Measurements from ENCODE around the gene ADARB1.
A peak's percentile ranks its signal among the peaks of the same experiment; 100 is the strongest.

Gene ADARB1

GRCh38 chr21:45147473-45148315 lies 73.3 kb downstream of the ADARB1 start:
- no peak for DNase-seq (ENCODE audit: low read depth in 2 of 2, low spot score in 1 of 2)

- DNase-seq (ENCODE audit: low read depth in 2 of 2, low spot score in 1 of 2) = no peak
Measured at GRCh38 chr21:45148316-45148990, 74.1 kb downstream of the ADARB1 start.

GRCh38 chr21:45149021-45149420 lies 74.6 kb downstream of the ADARB1 start:
- DNase-seq (ENCODE audit: low read depth in 2 of 2, low spot score in 1 of 2) = no peak

GRCh38 chr21:45150638-45151131 lies 76.3 kb downstream of the ADARB1 start:
- DNase-seq (ENCODE audit: low read depth in 2 of 2, low spot score in 1 of 2) = no peak

- DNase-seq (ENCODE audit: low read depth in 2 of 2, low spot score in 1 of 2) = no peak
Measured at GRCh38 chr21:45151445-45152160, 77.2 kb downstream of the ADARB1 start.

GRCh38 chr21:45152265-45152746 lies 77.9 kb downstream of the ADARB1 start:
- peak; percentile 36 to 54 for DNase-seq (ENCODE audit: low read depth in 2 of 2, low spot score in 1 of 2)

GRCh38 chr21:45153358-45154318 lies 79.3 kb downstream of the ADARB1 start:
- DNase-seq (ENCODE audit: low read depth in 2 of 2, low spot score in 1 of 2) = no peak

GRCh38 chr21:45154511-45155508 lies 80.4 kb downstream of the ADARB1 start:
- no peak for DNase-seq (ENCODE audit: low read depth in 2 of 2, low spot score in 1 of 2)

GRCh38 chr21:45155910-45156309 lies 81.5 kb downstream of the ADARB1 start:
- DNase-seq (ENCODE audit: low read depth in 2 of 2, low spot score in 1 of 2) = no peak

GRCh38 chr21:45156459-45156858 lies 82.1 kb downstream of the ADARB1 start:
- no peak for DNase-seq (ENCODE audit: low read depth in 2 of 2, low spot score in 1 of 2)

GRCh38 chr21:45157932-45158331 lies 83.6 kb downstream of the ADARB1 start:
- no peak for DNase-seq (ENCODE audit: low read depth in 2 of 2, low spot score in 1 of 2)

- no peak for DNase-seq (ENCODE audit: low read depth in 2 of 2, low spot score in 1 of 2)
Measured at GRCh38 chr21:45158491-45159423, 84.4 kb downstream of the ADARB1 start.

- DNase-seq (ENCODE audit: low read depth in 2 of 2, low spot score in 1 of 2) = no peak
Measured at GRCh38 chr21:45160198-45160597, 85.8 kb downstream of the ADARB1 start.

GRCh38 chr21:45161038-45161945 lies 86.9 kb downstream of the ADARB1 start:
- DNase-seq (ENCODE audit: low read depth in 2 of 2, low spot score in 1 of 2) = no peak

GRCh38 chr21:45162115-45162514 lies 87.7 kb downstream of the ADARB1 start:
- no peak for DNase-seq (ENCODE audit: low read depth in 2 of 2, low spot score in 1 of 2)

GRCh38 chr21:45162809-45163208 lies 88.4 kb downstream of the ADARB1 start:
- no peak for DNase-seq (ENCODE audit: low read depth in 2 of 2, low spot score in 1 of 2)

All from stimulated activated CD8-positive, alpha-beta memory T cell treated with anti-CD3 and anti-CD28 coated beads, Interleukin-4, amount 100 ng/mL, for 1 hour (primary cell).